ENCODE data around the gene BMPR2.

DNA sequence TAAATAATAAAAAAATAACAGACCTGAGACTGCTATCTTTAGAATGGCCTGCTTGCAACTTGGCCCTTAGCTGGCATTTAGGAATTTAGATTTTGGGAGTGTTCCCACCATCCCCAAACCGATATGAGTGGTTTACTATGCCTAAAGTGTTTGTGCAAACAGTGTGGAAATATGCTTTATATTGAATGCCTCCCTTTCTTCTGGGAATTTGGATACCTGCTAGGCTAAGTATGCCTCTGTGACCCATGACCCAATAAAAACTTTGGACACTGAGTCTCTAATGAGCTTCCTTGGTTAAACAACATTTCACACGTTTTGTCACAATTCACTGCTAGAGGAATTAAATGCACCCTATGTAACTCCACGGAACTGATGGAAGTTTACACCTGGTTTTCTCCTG, 73.2 kb downstream of the BMPR2 start:
- TF ChIP-seq, protein P1, sequence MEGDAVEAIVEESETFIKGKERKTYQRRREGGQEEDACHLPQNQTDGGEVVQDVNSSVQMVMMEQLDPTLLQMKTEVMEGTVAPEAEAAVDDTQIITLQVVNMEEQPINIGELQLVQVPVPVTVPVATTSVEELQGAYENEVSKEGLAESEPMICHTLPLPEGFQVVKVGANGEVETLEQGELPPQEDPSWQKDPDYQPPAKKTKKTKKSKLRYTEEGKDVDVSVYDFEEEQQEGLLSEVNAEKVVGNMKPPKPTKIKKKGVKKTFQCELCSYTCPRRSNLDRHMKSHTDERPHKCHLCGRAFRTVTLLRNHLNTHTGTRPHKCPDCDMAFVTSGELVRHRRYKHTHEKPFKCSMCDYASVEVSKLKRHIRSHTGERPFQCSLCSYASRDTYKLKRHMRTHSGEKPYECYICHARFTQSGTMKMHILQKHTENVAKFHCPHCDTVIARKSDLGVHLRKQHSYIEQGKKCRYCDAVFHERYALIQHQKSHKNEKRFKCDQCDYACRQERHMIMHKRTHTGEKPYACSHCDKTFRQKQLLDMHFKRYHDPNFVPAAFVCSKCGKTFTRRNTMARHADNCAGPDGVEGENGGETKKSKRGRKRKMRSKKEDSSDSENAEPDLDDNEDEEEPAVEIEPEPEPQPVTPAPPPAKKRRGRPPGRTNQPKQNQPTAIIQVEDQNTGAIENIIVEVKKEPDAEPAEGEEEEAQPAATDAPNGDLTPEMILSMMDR (conservative IDR thresholded peaks at IDR 0.05; ENCODE audit: low read depth, low read length): no peak
- TF ChIP-seq POLR2A (IDR thresholded peaks at IDR 0.05; ENCODE audit: low read depth, low read length) (no peak), MAFK (IDR thresholded peaks at IDR 0.05; ENCODE audit: low read depth, low read length) (no peak), RAD21 (IDR thresholded peaks at IDR 0.05; ENCODE audit: low read length) (no peak), CEBPB (IDR thresholded peaks at IDR 0.05; ENCODE audit: low read depth, low read length) (no peak), BHLHE40 (IDR thresholded peaks at IDR 0.05; ENCODE audit: low read depth, low read length) (no peak), RCOR1 (IDR thresholded peaks at IDR 0.05; ENCODE audit: insufficient replicate concordance, low read length) (no peak), MAZ (IDR thresholded peaks at IDR 0.05; ENCODE audit: borderline replicate concordance, low read depth, low read length) (no peak), MXI1 (IDR thresholded peaks at IDR 0.05; ENCODE audit: borderline replicate concordance, low read depth, low read length) (no peak), NFE2L2 (IDR thresholded peaks at IDR 0.05; ENCODE audit: low read depth, low read length) (no peak), SMC3 (IDR thresholded peaks at IDR 0.05; ENCODE audit: low read depth, low read length) (no peak), CHD1 (IDR thresholded peaks at IDR 0.05; ENCODE audit: low read depth, low read length) (no peak), RFX5 (IDR thresholded peaks at IDR 0.05; ENCODE audit: low read depth, low read length) (no peak)
- TF ChIP-seq, protein P2, sequence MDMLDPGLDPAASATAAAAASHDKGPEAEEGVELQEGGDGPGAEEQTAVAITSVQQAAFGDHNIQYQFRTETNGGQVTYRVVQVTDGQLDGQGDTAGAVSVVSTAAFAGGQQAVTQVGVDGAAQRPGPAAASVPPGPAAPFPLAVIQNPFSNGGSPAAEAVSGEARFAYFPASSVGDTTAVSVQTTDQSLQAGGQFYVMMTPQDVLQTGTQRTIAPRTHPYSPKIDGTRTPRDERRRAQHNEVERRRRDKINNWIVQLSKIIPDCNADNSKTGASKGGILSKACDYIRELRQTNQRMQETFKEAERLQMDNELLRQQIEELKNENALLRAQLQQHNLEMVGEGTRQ (IDR thresholded peaks at IDR 0.05; ENCODE audit: low read depth, low read length): no peak
